ENCODE data around the gene USP17L30.
"Not testable (repeated sequence)": the region's sequence is repeated elsewhere in the genome, so short reads cannot be mapped to it uniquely, and the experiment has no call there.

The USP17L30 gene

GRCh38 chr4:9362829-9363228 is at the start of gene USP17L30:
Gene USP17L30, plus strand, starts transcription at chr4:9363129. Its CDS starts 0 bp downstream, at chr4:9363129.
- DNase-seq: not testable (repeated sequence)

GRCh38 chr4:9324191-9324590 is 38.7 kb upstream of the USP17L30 start:
- not testable (repeated sequence) for DNase-seq

DNA sequence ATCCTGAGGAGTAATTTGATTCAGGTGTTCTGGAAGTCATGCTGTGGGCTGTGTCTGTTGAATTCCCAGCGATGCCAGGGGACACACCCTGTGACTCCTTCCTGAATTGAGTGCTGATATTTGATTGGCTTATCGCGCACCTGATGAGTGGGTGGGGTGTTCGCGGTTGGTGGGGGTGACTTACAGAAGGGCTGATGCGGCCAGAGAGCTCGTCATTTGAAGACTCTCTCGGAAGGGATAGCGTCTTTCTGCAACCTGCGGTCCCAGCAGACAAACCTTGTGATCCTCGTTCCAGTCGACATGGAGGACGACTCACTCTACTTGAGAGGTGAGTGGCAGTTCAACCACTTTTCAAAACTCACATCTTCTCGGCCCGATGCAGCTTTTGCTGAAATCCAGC is 38.1 kb upstream of the USP17L30 start, which contains the start of gene USP17L24:
Gene USP17L24 (plus strand): TSS at position 301 of the 400 bp plus-strand sequence. CDS start 0 bp downstream, at position 301.
- not testable (repeated sequence) for DNase-seq

GRCh38 chr4:9329611-9330010 is 33.3 kb upstream of the USP17L30 start, which contains the start of gene USP17L25:
Gene USP17L25, plus strand, starts transcription at chr4:9329911. Its CDS starts 0 bp downstream, at chr4:9329911.
- not testable (repeated sequence) for DNase-seq

- DNase-seq: not testable (repeated sequence)
These were observed 28.6 kb upstream of the USP17L30 start, which contains the start of gene USP17L26 for GRCh38 chr4:9334358-9334757. Gene USP17L26, plus strand, starts transcription at chr4:9334658. Its CDS starts 0 bp downstream, at chr4:9334658.

DNA sequence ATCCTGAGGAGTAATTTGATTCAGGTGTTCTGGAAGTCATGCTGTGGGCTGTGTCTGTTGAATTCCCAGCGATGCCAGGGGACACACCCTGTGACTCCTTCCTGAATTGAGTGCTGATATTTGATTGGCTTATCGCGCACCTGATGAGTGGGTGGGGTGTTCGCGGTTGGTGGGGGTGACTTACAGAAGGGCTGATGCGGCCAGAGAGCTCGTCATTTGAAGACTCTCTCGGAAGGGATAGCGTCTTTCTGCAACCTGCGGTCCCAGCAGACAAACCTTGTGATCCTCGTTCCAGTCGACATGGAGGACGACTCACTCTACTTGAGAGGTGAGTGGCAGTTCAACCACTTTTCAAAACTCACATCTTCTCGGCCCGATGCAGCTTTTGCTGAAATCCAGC is 23.8 kb upstream of the USP17L30 start, which contains the start of gene USP17L5:
Gene USP17L5 (plus strand): TSS at position 301 of the 400 bp plus-strand sequence. CDS start 0 bp downstream, at position 301.
- not testable (repeated sequence) for DNase-seq

DNA sequence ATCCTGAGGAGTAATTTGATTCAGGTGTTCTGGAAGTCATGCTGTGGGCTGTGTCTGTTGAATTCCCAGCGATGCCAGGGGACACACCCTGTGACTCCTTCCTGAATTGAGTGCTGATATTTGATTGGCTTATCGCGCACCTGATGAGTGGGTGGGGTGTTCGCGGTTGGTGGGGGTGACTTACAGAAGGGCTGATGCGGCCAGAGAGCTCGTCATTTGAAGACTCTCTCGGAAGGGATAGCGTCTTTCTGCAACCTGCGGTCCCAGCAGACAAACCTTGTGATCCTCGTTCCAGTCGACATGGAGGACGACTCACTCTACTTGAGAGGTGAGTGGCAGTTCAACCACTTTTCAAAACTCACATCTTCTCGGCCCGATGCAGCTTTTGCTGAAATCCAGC is 19.1 kb upstream of the USP17L30 start, which contains the start of gene USP17L27:
Gene USP17L27 (plus strand): TSS at position 301 of the 400 bp plus-strand sequence. CDS start 0 bp downstream, at position 301.
- not testable (repeated sequence) for DNase-seq

GRCh38 chr4:9348593-9348992 is 14.3 kb upstream of the USP17L30 start, which contains the start of gene USP17L28:
Gene USP17L28, plus strand, starts transcription at chr4:9348893. Its CDS starts 0 bp downstream, at chr4:9348893.
- not testable (repeated sequence) for DNase-seq

DNA sequence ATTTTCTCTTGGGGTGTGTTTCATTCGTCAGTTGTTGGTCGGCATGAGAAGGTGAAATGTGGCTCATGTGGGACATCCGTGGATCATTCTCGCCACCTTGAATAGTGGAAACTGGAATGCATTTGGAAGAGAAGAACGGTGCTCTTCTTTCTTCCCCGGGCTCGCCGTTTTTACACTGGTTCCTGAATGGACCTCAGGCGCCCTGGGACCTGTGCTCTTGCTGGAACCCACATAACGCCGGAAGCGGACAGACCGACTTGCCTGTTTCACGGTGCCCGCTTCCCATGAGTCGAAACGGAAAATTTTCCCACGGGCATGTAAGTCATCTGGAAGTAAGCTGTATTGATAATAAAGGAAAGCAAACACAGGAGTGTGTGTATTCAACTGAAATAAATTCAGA is 12.1 kb upstream of the USP17L30 start:
- not testable (repeated sequence) for DNase-seq

GRCh38 chr4:9353338-9353737 is 9.6 kb upstream of the USP17L30 start, which contains the start of gene USP17L29:
Gene USP17L29, plus strand, starts transcription at chr4:9353638. Its CDS starts 0 bp downstream, at chr4:9353638.
- DNase-seq: not testable (repeated sequence)

GRCh38 chr4:9379881-9380280 is 17.0 kb downstream of the USP17L30 start:
- DNase-seq: not testable (repeated sequence)

DNA sequence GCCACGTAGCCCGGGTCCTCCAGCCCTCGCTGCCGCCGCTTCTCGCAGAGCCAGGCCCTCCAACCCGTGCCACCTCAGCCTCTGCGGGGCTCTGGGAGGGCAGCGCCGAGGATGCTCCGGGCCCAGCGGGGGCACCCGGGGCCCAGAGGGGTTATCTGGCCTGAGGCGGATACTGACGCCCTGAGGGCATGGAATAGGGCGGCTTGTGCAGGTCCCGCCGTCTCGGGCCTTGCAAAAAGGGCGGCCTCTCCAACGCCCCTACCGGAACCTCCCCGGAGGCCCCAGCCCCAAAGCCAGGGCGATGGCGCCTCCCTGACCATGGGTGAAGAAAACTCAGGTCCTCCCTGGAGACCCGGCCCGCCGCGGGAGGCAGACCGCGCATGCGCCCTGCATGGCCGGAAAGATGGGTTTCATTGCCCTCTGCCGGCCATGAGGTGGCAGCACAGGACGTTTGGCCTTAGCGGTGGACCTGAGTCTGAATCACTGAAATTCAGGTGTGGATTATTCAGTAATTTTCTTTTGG is 18.1 kb downstream of the USP17L30 start:
- DNase-seq: not testable (repeated sequence)

GRCh38 chr4:9384126-9384525 is 21.2 kb downstream of the USP17L30 start:
- no peak for DNase-seq

DNA sequence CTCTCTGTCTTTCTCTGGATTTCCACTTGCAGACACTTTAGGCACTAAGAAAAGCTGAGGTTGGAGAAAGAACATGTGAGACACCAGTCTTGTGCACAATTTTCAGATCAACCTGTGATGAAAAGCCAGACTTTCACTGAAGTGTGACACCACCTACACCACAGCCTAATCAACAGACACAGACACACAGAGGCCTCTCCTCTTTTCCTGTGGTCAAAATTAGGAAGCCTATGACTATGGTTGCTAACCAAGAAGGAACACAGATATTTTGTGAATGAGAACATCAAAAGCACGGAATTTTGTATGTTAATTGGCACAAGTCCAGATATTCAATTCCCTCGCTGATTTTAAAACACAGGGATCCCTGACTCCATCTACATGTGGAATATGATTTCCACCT is 26.1 kb downstream of the USP17L30 start:
- DNase-seq: not testable (repeated sequence)

GRCh38 chr4:9405774-9406173 is 42.8 kb downstream of the USP17L30 start:
- DNase-seq: not testable (repeated sequence)

GRCh38 chr4:9406491-9406890 is 43.6 kb downstream of the USP17L30 start:
- DNase-seq: not testable (repeated sequence)

DNA sequence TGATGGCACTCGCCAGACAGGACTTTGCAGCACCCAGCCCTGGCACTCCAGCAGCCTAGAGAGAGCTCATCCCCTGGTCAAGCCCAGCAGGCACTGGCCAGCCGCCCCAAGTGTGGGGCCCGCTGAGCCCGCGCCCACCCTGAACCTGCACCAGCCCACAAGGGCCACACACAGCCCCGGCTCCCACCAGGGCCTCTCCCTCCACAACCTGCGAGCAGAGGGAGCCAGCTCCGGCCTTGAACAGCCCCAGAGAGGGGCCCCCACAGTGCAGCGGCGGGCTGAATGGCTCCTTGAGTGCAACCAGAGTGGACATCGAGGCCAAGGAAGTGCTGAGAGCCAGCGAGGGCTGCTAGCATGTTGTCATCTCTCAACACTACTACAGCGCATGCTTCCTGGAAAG is 46.9 kb downstream of the USP17L30 start:
- no peak for DNase-seq
